Smooth muscle cell (in vitro differentiated cells): ENCODE data around the gene JAG2. TPM values are rescaled to one million over a fixed set of nuclear protein-coding genes. Genes with fewer than 3 reads are reported as not detected.

ENCODE experiments used
- DNase-seq: peaks from one replicate; lab custom pipeline; 2025; ENCODE audit not compliant: unreplicated experiment; lab: John Stamatoyannopoulos, UW
- H2AFZ ChIP-seq: fragments of 200-600 bp; sonication (generic); 2 replicates; pipeline ENCODE4 v1.6.0; 2016; ENCODE audit warnings: antibody characterized with exemption, low read depth, mild to moderate bottlenecking
- H3F3A ChIP-seq: fragments of 200-600 bp; sonication (generic); 2 replicates; pipeline ENCODE4 v1.6.0; 2017; ENCODE audit warnings: antibody characterized with exemption, low read depth
- H3K27ac ChIP-seq: fragments of 200-600 bp; sonication (generic); 2 replicates; pipeline ENCODE4 v1.5.1; 2016; ENCODE audit warnings: low read depth, mild to moderate bottlenecking
- H3K27me3 ChIP-seq: fragments of 200-600 bp; sonication (generic); 2 replicates; pipeline ENCODE4 v1.6.1; 2016; ENCODE audit warnings: low read depth, mild to moderate bottlenecking
- H3K36me3 ChIP-seq: fragments of 200-600 bp; sonication (generic); 2 replicates; pipeline ENCODE4 v1.5.1; 2016; ENCODE audit warnings: low read depth
- H3K4me1 ChIP-seq: fragments of 200-600 bp; sonication (generic); 2 replicates; pipeline ENCODE4 v1.5.1; 2016; ENCODE audit warnings: low read depth
- H3K4me2 ChIP-seq: fragments of 200-600 bp; sonication (generic); 2 replicates; pipeline ENCODE4 v1.6.0; 2016; ENCODE audit warnings: mild to moderate bottlenecking
- H3K4me3 ChIP-seq: fragments of 200-600 bp; sonication (generic); 2 replicates; pipeline ENCODE4 v1.5.1; 2016; ENCODE audit warnings: mild to moderate bottlenecking
- H3K79me2 ChIP-seq: fragments of 200-600 bp; sonication (generic); 2 replicates; pipeline ENCODE4 v1.6.0; 2016; ENCODE audit warnings: low read depth, mild to moderate bottlenecking
- H3K9ac ChIP-seq: fragments of 200-600 bp; sonication (generic); 2 replicates; pipeline ENCODE4 v1.6.0; 2016; ENCODE audit warnings: low read depth
- H3K9me3 ChIP-seq: fragments of 200-600 bp; sonication (generic); replicated peaks from 2 replicates; pipeline ENCODE4 v1.5.1; 2016; ENCODE audit warnings: low read depth
- H4K20me1 ChIP-seq: fragments of 200-600 bp; sonication (generic); 2 replicates; pipeline ENCODE4 v1.6.0; 2016; ENCODE audit warnings: low read depth
- WGBS: methylation state at CpG from one replicate; pipeline ENCODE4 v1.1.7; 2016; ENCODE audit warnings: low lambda C conversion rate; 5-methylcytosine and 5-hydroxymethylcytosine counted together
- polyA plus RNA-seq: library from polyadenylated mRNA; unstranded; fragments of >200 nt; fragmentation: Nextera tagmentation; extraction: Ambion mirVana; gene quantifications from 2 replicates; pipeline ENCODE4 v1.2.1, GENCODE V29; 2016
- total RNA-seq: library from RNA; depleted of rRNA; stranded (reverse); fragments of >200 nt; gene quantifications from 2 replicates; pipeline ENCODE4 v1.2.3, GENCODE V29; 2014
- TF ChIP-seq, protein P1 (sequence below): fragments of 200-600 bp; sonication (generic); IDR thresholded peaks from 2 replicates; pipeline ENCODE4 v1.5.1; 2017; ENCODE audit warnings: borderline replicate concordance, mild to moderate bottlenecking, antibody characterized with exemption; ENCODE audit not compliant: insufficient read depth, poor library complexity, severe bottlenecking

Gene JAG2
- total and polyA plus RNA-seq, 2 experiments from 2014 or later, result 5.0 to 5.8 TPM

DNA sequence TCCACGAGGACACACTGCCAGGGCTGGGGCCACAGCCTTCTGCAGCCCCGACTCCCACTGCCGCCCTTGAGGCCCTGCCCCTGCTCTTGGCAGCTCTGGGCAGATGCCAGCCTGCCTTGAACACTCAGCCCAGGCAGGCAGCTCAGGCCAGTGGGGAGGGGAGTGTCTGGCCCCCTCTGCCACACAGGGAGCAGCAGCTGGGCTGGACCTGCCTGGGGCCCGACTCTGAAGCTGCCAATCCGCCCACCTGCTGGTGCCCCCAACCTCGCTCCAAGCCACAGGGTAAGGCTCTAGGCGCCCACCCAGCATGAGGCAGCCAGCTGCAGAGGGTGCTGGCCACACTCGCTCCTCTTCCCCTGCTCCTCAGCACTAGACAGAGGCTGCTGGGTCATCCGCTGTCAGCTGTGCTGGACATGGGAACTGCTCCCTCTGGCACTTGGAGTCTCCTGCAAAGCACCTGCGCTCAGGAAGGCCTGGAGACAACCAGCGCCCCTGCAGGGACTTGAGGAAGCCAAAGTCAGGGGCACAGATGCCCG lies 37.2 kb upstream of the JAG2 start:
- H3K9ac ChIP-seq, result no peak overlapping the region

DNA sequence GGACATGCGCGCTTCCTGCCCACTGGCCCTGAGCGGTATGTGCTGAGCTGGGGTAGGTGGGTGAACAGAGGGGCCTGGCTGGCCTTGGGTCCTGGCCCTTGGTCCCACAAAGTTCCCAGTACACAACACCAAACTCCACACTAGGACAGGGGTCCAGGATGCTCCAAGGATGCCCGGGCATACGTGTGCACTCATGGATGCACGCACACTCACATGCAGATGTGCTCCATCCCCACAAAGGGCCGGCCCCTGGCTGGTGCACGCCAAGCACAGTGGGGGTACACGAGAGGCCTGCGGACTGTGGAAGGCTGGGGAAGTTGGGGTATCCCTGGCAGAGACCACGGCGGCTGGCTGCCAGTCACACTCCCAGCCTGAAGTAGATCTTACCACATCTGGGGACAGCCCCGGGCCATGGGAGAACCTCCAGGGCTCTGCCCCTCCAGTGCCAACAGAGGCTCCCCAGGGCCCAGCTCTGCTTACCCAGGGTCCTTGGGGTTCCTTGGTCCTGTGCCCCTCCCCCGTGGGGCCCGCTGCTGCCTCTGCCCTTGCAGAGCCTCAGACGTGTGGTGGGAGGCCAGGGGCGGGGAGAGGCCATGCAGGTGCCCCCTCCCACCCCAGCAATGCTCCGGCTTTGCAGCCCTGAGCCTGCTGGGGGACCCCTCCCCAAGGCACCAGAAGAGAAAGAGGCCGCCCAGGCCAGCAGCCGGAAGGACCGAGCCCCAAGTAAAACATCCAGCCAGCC lies 36.5 kb upstream of the JAG2 start:
- DNase-seq, result no peak
- H3K4me3 ChIP-seq, result no peak overlapping the region
- no peak overlapping the region for H3K27ac ChIP-seq
- no peaks in the 10 kb centered on the region for H3K36me3 ChIP-seq
- no peak overlapping the region for H3K9ac ChIP-seq
- TF ChIP-seq, protein P1, sequence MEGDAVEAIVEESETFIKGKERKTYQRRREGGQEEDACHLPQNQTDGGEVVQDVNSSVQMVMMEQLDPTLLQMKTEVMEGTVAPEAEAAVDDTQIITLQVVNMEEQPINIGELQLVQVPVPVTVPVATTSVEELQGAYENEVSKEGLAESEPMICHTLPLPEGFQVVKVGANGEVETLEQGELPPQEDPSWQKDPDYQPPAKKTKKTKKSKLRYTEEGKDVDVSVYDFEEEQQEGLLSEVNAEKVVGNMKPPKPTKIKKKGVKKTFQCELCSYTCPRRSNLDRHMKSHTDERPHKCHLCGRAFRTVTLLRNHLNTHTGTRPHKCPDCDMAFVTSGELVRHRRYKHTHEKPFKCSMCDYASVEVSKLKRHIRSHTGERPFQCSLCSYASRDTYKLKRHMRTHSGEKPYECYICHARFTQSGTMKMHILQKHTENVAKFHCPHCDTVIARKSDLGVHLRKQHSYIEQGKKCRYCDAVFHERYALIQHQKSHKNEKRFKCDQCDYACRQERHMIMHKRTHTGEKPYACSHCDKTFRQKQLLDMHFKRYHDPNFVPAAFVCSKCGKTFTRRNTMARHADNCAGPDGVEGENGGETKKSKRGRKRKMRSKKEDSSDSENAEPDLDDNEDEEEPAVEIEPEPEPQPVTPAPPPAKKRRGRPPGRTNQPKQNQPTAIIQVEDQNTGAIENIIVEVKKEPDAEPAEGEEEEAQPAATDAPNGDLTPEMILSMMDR, result no peak
- H4K20me1 ChIP-seq, result no peaks in the 10 kb centered on the region
- no peaks in the 10 kb centered on the region for H3K9me3 ChIP-seq
- peaks cover 3% of the 10 kb centered on the region for H3K4me1 ChIP-seq
- no peaks in the 10 kb centered on the region for H3F3A ChIP-seq
- no peak overlapping the region for H2AFZ ChIP-seq
- no peaks in the 10 kb centered on the region for H3K27me3 ChIP-seq
- 88% methylated on average over 21 of the region's 21 CpGs for WGBS
- H3K4me2 ChIP-seq, result no peak overlapping the region
- H3K79me2 ChIP-seq, result no peaks in the 10 kb centered on the region

More for the DNA sequence above, 37.2 kb upstream of the JAG2 start:
- no peak overlapping the region for H2AFZ ChIP-seq
- no peaks in the 10 kb centered on the region for H3K79me2 ChIP-seq
- TF ChIP-seq, protein P1, result no peak
- H3K4me3 ChIP-seq, result no peak overlapping the region
- H3K4me1 ChIP-seq, result peaks cover 3% of the 10 kb centered on the region
- H3F3A ChIP-seq, result no peaks in the 10 kb centered on the region
- H3K36me3 ChIP-seq, result no peaks in the 10 kb centered on the region
- no peaks in the 10 kb centered on the region for H4K20me1 ChIP-seq
- H3K27me3 ChIP-seq, result no peaks in the 10 kb centered on the region
- no peak overlapping the region for H3K27ac ChIP-seq
- no peaks in the 10 kb centered on the region for H3K9me3 ChIP-seq
- 77% methylated on average over 12 of the region's 12 CpGs for WGBS
- H3K4me2 ChIP-seq, result no peak overlapping the region
- DNase-seq, result no peak

DNA sequence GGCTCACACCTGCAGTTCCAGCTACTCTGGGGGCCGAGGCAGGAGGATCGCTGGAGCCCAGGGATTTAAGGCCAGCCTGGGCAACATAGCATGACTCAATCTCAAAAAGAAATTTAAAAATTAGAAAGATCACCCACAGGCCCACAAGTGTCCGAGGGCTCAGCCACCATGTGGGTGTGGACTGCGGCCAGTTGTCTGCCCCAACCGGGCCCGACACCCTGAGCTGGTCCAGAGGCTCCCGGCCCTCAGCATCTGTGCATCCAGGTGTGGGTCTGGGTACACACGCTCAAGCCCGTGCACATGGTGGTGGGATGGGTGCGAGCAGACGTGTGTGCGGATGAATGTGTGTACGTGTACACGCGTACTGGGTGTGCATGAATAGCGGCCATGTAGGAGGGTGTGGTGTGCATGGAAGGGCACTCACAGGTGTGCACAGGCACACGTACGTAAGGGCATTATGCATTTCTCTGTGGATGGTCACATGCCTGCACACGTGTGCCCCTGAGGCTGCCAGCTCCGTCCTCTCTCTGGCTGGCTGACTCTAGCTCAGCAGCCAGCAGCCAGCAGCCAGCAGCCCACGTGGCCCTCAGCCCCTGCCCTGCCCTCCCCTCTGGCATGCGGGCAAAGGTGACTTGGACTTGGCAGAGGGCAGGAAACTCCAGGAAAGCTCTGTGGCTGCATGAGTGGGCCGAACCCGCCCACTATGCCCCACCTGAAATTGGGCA lies 35.8 kb upstream of the JAG2 start:
- no peaks in the 10 kb centered on the region for H3K79me2 ChIP-seq
- TF ChIP-seq, protein P1, result no peak
- no peaks in the 10 kb centered on the region for H3K9me3 ChIP-seq
- 84% methylated on average over 24 of the region's 24 CpGs for WGBS
- no peaks in the 10 kb centered on the region for H4K20me1 ChIP-seq
- DNase-seq, result no peak
- no peaks in the 10 kb centered on the region for H3K27me3 ChIP-seq
- H2AFZ ChIP-seq, result no peak overlapping the region
- H3K27ac ChIP-seq, result no peak overlapping the region
- H3K4me2 ChIP-seq, result no peak overlapping the region
- H3F3A ChIP-seq, result no peaks in the 10 kb centered on the region
- no peak overlapping the region for H3K4me3 ChIP-seq
- H3K4me1 ChIP-seq, result peaks cover 3% of the 10 kb centered on the region
- H3K36me3 ChIP-seq, result no peaks in the 10 kb centered on the region
- H3K9ac ChIP-seq, result no peak overlapping the region
